Cerebellar cortex (tissue), 1 donor: ENCODE results near the gene ANKRD29.
"Not testable (repeated sequence)": the region's sequence is repeated elsewhere in the genome, so short reads cannot be mapped to it uniquely, and the experiment has no call there.

ENCODE experiments used
- DNase-seq: peaks from one replicate; pipeline ENCODE4 v3.0.0-alpha.2; 2015; ENCODE audit warnings: low spot score

The ANKRD29 gene

GRCh38 chr18:23645568-23646175 lies 17.0 kb downstream of the ANKRD29 start:
- DNase-seq: no peak

GRCh38 chr18:23643815-23644490 lies 18.8 kb downstream of the ANKRD29 start:
- no peak for DNase-seq

- DNase-seq: no peak
Measured at GRCh38 chr18:23641937-23642666, 20.6 kb downstream of the ANKRD29 start.

GRCh38 chr18:23641143-23641720 lies 21.5 kb downstream of the ANKRD29 start:
- DNase-seq: no peak

- no peak for DNase-seq
Measured at GRCh38 chr18:23640052-23640451, 22.7 kb downstream of the ANKRD29 start.

- DNase-seq: not testable (repeated sequence)
Measured at GRCh38 chr18:23636433-23636832, 26.3 kb downstream of the ANKRD29 start.

- DNase-seq: no peak
Measured at GRCh38 chr18:23636071-23636399, 26.7 kb downstream of the ANKRD29 start.

GRCh38 chr18:23635283-23636070 lies 27.2 kb downstream of the ANKRD29 start:
- DNase-seq: no peak

GRCh38 chr18:23634692-23635091 lies 28.0 kb downstream of the ANKRD29 start:
- no peak for DNase-seq

- DNase-seq: no peak
Measured at GRCh38 chr18:23632615-23633014, 30.1 kb downstream of the ANKRD29 start.

GRCh38 chr18:23631746-23632145 lies 31.0 kb downstream of the ANKRD29 start:
- peak; percentile 7 for DNase-seq

GRCh38 chr18:23631312-23631711 lies 31.4 kb downstream of the ANKRD29 start:
- DNase-seq: no peak

- no peak for DNase-seq
Measured at GRCh38 chr18:23629444-23629946, 33.2 kb downstream of the ANKRD29 start.

- DNase-seq: no peak
Measured at GRCh38 chr18:23627970-23628369, 34.7 kb downstream of the ANKRD29 start.

GRCh38 chr18:23627321-23627720 lies 35.4 kb downstream of the ANKRD29 start:
- DNase-seq: no peak

- no peak for DNase-seq
Measured at GRCh38 chr18:23626451-23627279, 36.0 kb downstream of the ANKRD29 start.

- no peak for DNase-seq
Measured at GRCh38 chr18:23623040-23623439, 39.7 kb downstream of the ANKRD29 start.

GRCh38 chr18:23619388-23619881 lies 43.3 kb downstream of the ANKRD29 start:
- DNase-seq: no peak

- DNase-seq: no peak
Measured at GRCh38 chr18:23618862-23619387, 43.8 kb downstream of the ANKRD29 start.

- no peak for DNase-seq
Measured at GRCh38 chr18:23617412-23618014, 45.2 kb downstream of the ANKRD29 start.
